NCI-H1930 (cell line): ENCODE data around the gene UQCRC1.

Experiments used
- DNase-seq, 2 experiments: peaks; one replicate each; lab custom pipeline; 2025; lab: John Stamatoyannopoulos, UW

UQCRC1 gene

GRCh38 chr3:48598323-48599076 lies 10.9 kb downstream of the UQCRC1 start:
- DNase-seq: no peak

GRCh38 chr3:48597408-48597800 lies 12.0 kb downstream of the UQCRC1 start:
- DNase-seq: no peak

GRCh38 chr3:48596676-48597407 lies 12.6 kb downstream of the UQCRC1 start:
- DNase-seq: no peak

GRCh38 chr3:48596157-48596556 lies 13.3 kb downstream of the UQCRC1 start:
- DNase-seq: no peak

GRCh38 chr3:48595526-48596121 lies 13.8 kb downstream of the UQCRC1 start:
- DNase-seq: no peak

GRCh38 chr3:48595075-48595525 lies 14.3 kb downstream of the UQCRC1 start, which contains the start of gene COL7A1:
TSS of gene COL7A1 (minus strand) at chr3:48595329. CDS start at chr3:48595159, 170 bp downstream.
- DNase-seq: no peak

GRCh38 chr3:48594417-48595049 lies 14.9 kb downstream of the UQCRC1 start:
- no peak for DNase-seq

GRCh38 chr3:48593337-48593736 lies 16.1 kb downstream of the UQCRC1 start:
- DNase-seq: no peak

GRCh38 chr3:48592519-48593087 lies 16.8 kb downstream of the UQCRC1 start:
- DNase-seq: no peak

GRCh38 chr3:48591886-48592518 lies 17.4 kb downstream of the UQCRC1 start:
- no peak for DNase-seq

- DNase-seq: no peak
Observed at GRCh38 chr3:48591436-48591835, 18.0 kb downstream of the UQCRC1 start.

- DNase-seq: no peak
Observed at GRCh38 chr3:48588230-48588629, 21.2 kb downstream of the UQCRC1 start.

GRCh38 chr3:48587686-48588085 lies 21.8 kb downstream of the UQCRC1 start:
- no peak for DNase-seq

GRCh38 chr3:48585411-48585810 lies 24.0 kb downstream of the UQCRC1 start:
- DNase-seq: no peak

- DNase-seq: no peak
Observed at GRCh38 chr3:48584836-48585235, 24.6 kb downstream of the UQCRC1 start.

GRCh38 chr3:48581621-48582481 lies 27.6 kb downstream of the UQCRC1 start:
- no peak for DNase-seq

GRCh38 chr3:48576647-48577046 lies 32.8 kb downstream of the UQCRC1 start:
- no peak for DNase-seq

GRCh38 chr3:48575366-48575765 lies 34.1 kb downstream of the UQCRC1 start:
- DNase-seq: no peak

GRCh38 chr3:48573973-48574585 lies 35.4 kb downstream of the UQCRC1 start:
- no peak for DNase-seq

GRCh38 chr3:48572517-48572916 lies 36.9 kb downstream of the UQCRC1 start:
- DNase-seq: no peak
